Activated CD4-positive, alpha-beta memory T cell treated with anti-CD3 and anti-CD28 coated beads, Interleukin-2, amount 10 ng/mL, durations not matched to agents 7 days and 5 days (primary cell): ENCODE results near the gene MED12L. TPM values are rescaled to one million over a fixed set of nuclear protein-coding genes. Genes with fewer than 3 reads are reported as not detected.

Source experiments
- CTCF ChIA-PET: fragments of 350-600 bp; sonication (Branson Sonifier 250); formaldehyde crosslinking; loops from one replicate; lab custom pipeline; 2021; ENCODE audit warnings: antibody characterized with exemption, inconsistent platforms; lab: Charles Lee
- POLR2A ChIA-PET: fragments of 350-600 bp; sonication (Branson Sonifier 250); formaldehyde crosslinking; loops from one replicate; lab custom pipeline; 2021; ENCODE audit warnings: antibody characterized with exemption; lab: Charles Lee
- DNase-seq: peaks from one replicate; pipeline ENCODE4 v3.0.0-alpha.2; 2020
- H3K27ac Mint-ChIP-seq: one replicate; pipeline ENCODE4 v1.8.0; 2021; ENCODE audit warnings: mild to moderate bottlenecking, mixed read lengths
- H3K27me3 Mint-ChIP-seq: one replicate; pipeline ENCODE4 v1.8.0; 2021; ENCODE audit warnings: mixed read lengths
- H3K36me3 Mint-ChIP-seq: one replicate; pipeline ENCODE4 v1.8.0; 2021; ENCODE audit warnings: low read depth, mixed read lengths
- H3K4me1 Mint-ChIP-seq: one replicate; pipeline ENCODE4 v1.8.0; 2021; ENCODE audit warnings: mixed read lengths
- H3K4me3 Mint-ChIP-seq: one replicate; pipeline ENCODE4 v1.8.0; 2021; ENCODE audit warnings: mild to moderate bottlenecking, mixed read lengths
- H3K9me3 Mint-ChIP-seq: one replicate; pipeline ENCODE4 v1.8.0; 2021; ENCODE audit warnings: mixed read lengths
- total RNA-seq, 2 experiments: library from RNA; stranded (reverse); gene quantifications; one replicate each; pipeline ENCODE4 v1.2.3, GENCODE V29; 2021

The MED12L gene
- total RNA-seq, 2 experiments from 2014 or later = 1.6 TPM

- Mint-ChIP-seq H3K27ac (no peak overlapping the region), H3K4me1 (no peaks in the 10 kb centered on the region), H3K27me3 (peaks cover 7% of the 10 kb centered on the region), H3K36me3 (no peaks in the 10 kb centered on the region), H3K9me3 (no peaks in the 10 kb centered on the region), H3K4me3 (no peak overlapping the region)
- ChIA-PET CTCF (no interaction called here), POLR2A (no interaction called here)
- DNase-seq = no peak
These were observed 39.0 kb downstream of the MED12L start for GRCh38 chr3:151124476-151124875.

GRCh38 chr3:151130428-151130827, 45.0 kb downstream of the MED12L start:
- ChIA-PET CTCF (no interaction called here), POLR2A (no interaction called here)
- Mint-ChIP-seq H3K9me3 (no peaks in the 10 kb centered on the region), H3K27ac (no peak overlapping the region), H3K36me3 (no peaks in the 10 kb centered on the region), H3K27me3 (peaks cover 9% of the 10 kb centered on the region), H3K4me3 (no peak overlapping the region), H3K4me1 (peaks cover 17% of the 10 kb centered on the region)
- no peak for DNase-seq

- Mint-ChIP-seq H3K4me1 (peaks cover 33% of the 10 kb centered on the region), H3K9me3 (no peaks in the 10 kb centered on the region), H3K4me3 (no peak overlapping the region)
These were observed 47.7 kb downstream of the MED12L start for GRCh38 chr3:151133175-151133574.

GRCh38 chr3:151133917-151134450, 48.5 kb downstream of the MED12L start:
- CTCF ChIA-PET = no interaction called here
- DNase-seq = no peak

More at GRCh38 chr3:151133175-151133574, 47.7 kb downstream of the MED12L start:
- POLR2A ChIA-PET = no interaction called here
- Mint-ChIP-seq H3K27me3 (peaks cover 9% of the 10 kb centered on the region), H3K36me3 (peaks cover 2% of the 10 kb centered on the region), H3K27ac (no peak overlapping the region)
- no peak for DNase-seq
- CTCF ChIA-PET = no interaction called here

GRCh38 chr3:151135541-151136337, 50.3 kb downstream of the MED12L start:
- Mint-ChIP-seq H3K9me3 (peaks cover 3% of the 10 kb centered on the region), H3K27ac (peak overlapping the region; percentile 83), H3K36me3 (peaks cover 7% of the 10 kb centered on the region), H3K27me3 (peaks cover 12% of the 10 kb centered on the region), H3K4me3 (peak overlapping the region; percentile 11), H3K4me1 (peaks cover 33% of the 10 kb centered on the region)
- POLR2A ChIA-PET = interaction anchor here (1.3 to 1.8 kb wide), 3 partner anchors 64 to 533 kb away, joined by 4 to 6 read pairs (median 6); partner anchors contain the start of gene SELENOT
- peak; percentile 76 for DNase-seq
- CTCF ChIA-PET = interaction anchor here (0.8 to 1.5 kb wide), 6 partner anchors 10 to 348 kb away, joined by 3 to 6 read pairs (median 3); no protein-coding TSS in a partner anchor

More at GRCh38 chr3:151133917-151134450, 48.5 kb downstream of the MED12L start:
- peaks cover 8% of the 10 kb centered on the region for H3K27me3 Mint-ChIP-seq
- peaks cover 3% of the 10 kb centered on the region for H3K9me3 Mint-ChIP-seq
- no peak overlapping the region for H3K27ac Mint-ChIP-seq
- no peak overlapping the region for H3K4me3 Mint-ChIP-seq
- POLR2A ChIA-PET = no interaction called here
- H3K4me1 Mint-ChIP-seq = peaks cover 33% of the 10 kb centered on the region
- H3K36me3 Mint-ChIP-seq = peaks cover 5% of the 10 kb centered on the region

- Mint-ChIP-seq H3K4me3 (no peak overlapping the region), H3K36me3 (peaks cover 6% of the 10 kb centered on the region), H3K4me1 (no peaks in the 10 kb centered on the region), H3K27me3 (peaks cover 20% of the 10 kb centered on the region), H3K9me3 (peaks cover 3% of the 10 kb centered on the region), H3K27ac (no peak overlapping the region)
- ChIA-PET POLR2A (no interaction called here), CTCF (interaction anchor here (0.8 to 2.6 kb wide), 7 partner anchors 8 to 87 kb away, joined by 3 to 14 read pairs (median 6); partner anchors contain the start of gene MED12L)
- no peak for DNase-seq
These were observed 57.5 kb downstream of the MED12L start for GRCh38 chr3:151142929-151143328.

GRCh38 chr3:151144016-151144415, 58.6 kb downstream of the MED12L start:
- no peak overlapping the region for H3K27ac Mint-ChIP-seq
- CTCF ChIA-PET = interaction anchor here (2.6 to 4.4 kb wide), 3 partner anchors 57 to 218 kb away, joined by 11 to 32 read pairs (median 14); partner anchors contain the start of gene MED12L
- H3K9me3 Mint-ChIP-seq = no peaks in the 10 kb centered on the region
- POLR2A ChIA-PET = interaction anchor here (0.7 kb wide), 1 partner anchor 12 kb away, joined by 3 read pairs; no protein-coding TSS in a partner anchor
- no peak for DNase-seq
- H3K4me3 Mint-ChIP-seq = no peak overlapping the region
- H3K36me3 Mint-ChIP-seq = peaks cover 1% of the 10 kb centered on the region
- no peaks in the 10 kb centered on the region for H3K4me1 Mint-ChIP-seq
- H3K27me3 Mint-ChIP-seq = peaks cover 20% of the 10 kb centered on the region

GRCh38 chr3:151144760-151145159, 59.3 kb downstream of the MED12L start:
- H3K9me3 Mint-ChIP-seq = no peaks in the 10 kb centered on the region
- ChIA-PET POLR2A (no interaction called here), CTCF (interaction anchor here (1.3 to 4.4 kb wide), 5 partner anchors 9 to 219 kb away, joined by 3 to 32 read pairs (median 11); partner anchors contain the start of gene MED12L)
- DNase-seq = no peak
- no peak overlapping the region for H3K4me3 Mint-ChIP-seq
- H3K27me3 Mint-ChIP-seq = peaks cover 16% of the 10 kb centered on the region
- H3K4me1 Mint-ChIP-seq = no peaks in the 10 kb centered on the region
- no peak overlapping the region for H3K27ac Mint-ChIP-seq
- no peaks in the 10 kb centered on the region for H3K36me3 Mint-ChIP-seq

GRCh38 chr3:151145713-151146070, 60.2 kb downstream of the MED12L start:
- Mint-ChIP-seq H3K36me3 (no peaks in the 10 kb centered on the region), H3K9me3 (no peaks in the 10 kb centered on the region), H3K4me1 (no peaks in the 10 kb centered on the region), H3K27ac (no peak overlapping the region), H3K4me3 (no peak overlapping the region), H3K27me3 (peaks cover 16% of the 10 kb centered on the region)
- POLR2A ChIA-PET = no interaction called here
- CTCF ChIA-PET = interaction anchor here (0.7 to 4.4 kb wide), 12 partner anchors 10 to 617 kb away, joined by 3 to 32 read pairs (median 4); partner anchors contain the start of gene MED12L
- DNase-seq = no peak

- peak; percentile 65 for DNase-seq
- Mint-ChIP-seq H3K9me3 (no peaks in the 10 kb centered on the region), H3K4me3 (no peak overlapping the region), H3K27me3 (peaks cover 16% of the 10 kb centered on the region), H3K27ac (no peak overlapping the region), H3K36me3 (no peaks in the 10 kb centered on the region), H3K4me1 (no peaks in the 10 kb centered on the region)
- ChIA-PET CTCF (interaction anchor here (0.5 to 4.4 kb wide), 16 partner anchors 10 to 617 kb away, joined by 3 to 32 read pairs (median 4); partner anchors contain the start of gene MED12L), POLR2A (no interaction called here)
These were observed 60.7 kb downstream of the MED12L start for GRCh38 chr3:151146071-151146730.

- CTCF ChIA-PET = interaction anchor here (0.5 to 4.4 kb wide), 12 partner anchors 9 to 424 kb away, joined by 3 to 32 read pairs (median 5); partner anchors contain the start of gene MED12L
- no peak for DNase-seq
- Mint-ChIP-seq H3K4me1 (no peaks in the 10 kb centered on the region), H3K9me3 (no peaks in the 10 kb centered on the region), H3K36me3 (no peaks in the 10 kb centered on the region), H3K27ac (no peak overlapping the region), H3K27me3 (peaks cover 16% of the 10 kb centered on the region), H3K4me3 (no peak overlapping the region)
- POLR2A ChIA-PET = no interaction called here
These were observed 61.2 kb downstream of the MED12L start for GRCh38 chr3:151146731-151147091.

GRCh38 chr3:151147299-151147698, 61.8 kb downstream of the MED12L start:
- no peak overlapping the region for H3K4me3 Mint-ChIP-seq
- H3K27me3 Mint-ChIP-seq = peaks cover 13% of the 10 kb centered on the region
- H3K4me1 Mint-ChIP-seq = no peaks in the 10 kb centered on the region
- H3K36me3 Mint-ChIP-seq = no peaks in the 10 kb centered on the region
- no peak overlapping the region for H3K27ac Mint-ChIP-seq
- POLR2A ChIA-PET = no interaction called here
- H3K9me3 Mint-ChIP-seq = no peaks in the 10 kb centered on the region
- no peak for DNase-seq
- CTCF ChIA-PET = interaction anchor here (0.9 to 4.4 kb wide), 9 partner anchors 9 to 425 kb away, joined by 3 to 32 read pairs (median 4); partner anchors contain the start of gene MED12L
